HepG2 (cell line): Measurements from ENCODE around the gene JTB. TPM values are rescaled to one million over a fixed set of nuclear protein-coding genes. Genes with fewer than 3 reads are reported as not detected.

Experiments
- CREBL2 ChIP-seq: sonication (generic); formaldehyde crosslinking; IDR thresholded peaks from 2 replicates; pipeline ENCODE4 v1.8.1; 2023; ENCODE audit warnings: missing genetic modification reagents, mild to moderate bottlenecking, borderline replicate concordance
- EHMT2 ChIP-seq: fragments of 200-600 bp; sonication (generic); IDR thresholded peaks from 2 replicates; pipeline ENCODE4 v1.7.0; 2017; ENCODE audit warnings: antibody characterized with exemption, low read depth, low read length, borderline replicate concordance
- EP300 ChIP-seq, 3 experiments: sonication (generic) in 1 of 3; formaldehyde crosslinking in 1 of 3; IDR thresholded peaks; 2 replicates each; pipeline versions ENCODE4 v1.5.1 to v1.6.1; 2011 to 2020; ENCODE audit warnings: low read depth in 2 of 3, low read length in 2 of 3, borderline replicate concordance in 1 of 3, improper control_type of control experiment in 1 of 3, mild to moderate bottlenecking in 1 of 3, missing genetic modification reagents in 1 of 3, moderate library complexity in 1 of 3
- FOXK1 ChIP-seq: sonication (generic); formaldehyde crosslinking; IDR thresholded peaks from 2 replicates; pipeline ENCODE4 v1.4.0; 2020; ENCODE audit warnings: low read depth, missing genetic modification reagents, borderline replicate concordance
- GABPB1 ChIP-seq: IDR thresholded peaks from 2 replicates; pipeline ENCODE4 v1.6.1; 2016; ENCODE audit warnings: mild to moderate bottlenecking, missing genetic modification reagents, moderate library complexity, missing compliant biosample characterization
- GATA4 ChIP-seq: sonication (generic); IDR thresholded peaks from 2 replicates; pipeline ENCODE4 v1.6.1; 2016; ENCODE audit warnings: antibody characterized with exemption, low read depth, borderline replicate concordance
- GATAD1 ChIP-seq: IDR thresholded peaks from 2 replicates; pipeline ENCODE4 v1.6.1; 2016; ENCODE audit warnings: missing genetic modification reagents, missing compliant biosample characterization
- GFI1 ChIP-seq: sonication (generic); formaldehyde crosslinking; IDR thresholded peaks from 2 replicates; pipeline ENCODE4 v1.5.0; 2020; ENCODE audit warnings: missing genetic modification reagents, mild to moderate bottlenecking, borderline replicate concordance
- HCFC1 ChIP-seq: fragments of 150-350 bp; IDR thresholded peaks from 2 replicates; pipeline ENCODE4 v1.6.1; 2014; ENCODE audit warnings: low read depth, low read length
- HINFP ChIP-seq: sonication (generic); formaldehyde crosslinking; IDR thresholded peaks from 2 replicates; pipeline ENCODE4 v1.4.0; 2020; ENCODE audit warnings: low read depth, mild to moderate bottlenecking, missing genetic modification reagents
- HOMEZ ChIP-seq: IDR thresholded peaks from 2 replicates; pipeline ENCODE4 v1.6.1; 2016; ENCODE audit warnings: low read depth
- NCOA2 ChIP-seq: sonication (generic); formaldehyde crosslinking; IDR thresholded peaks from 2 replicates; pipeline ENCODE4 v1.8.0; 2022; ENCODE audit warnings: inconsistent platforms
- RORA ChIP-seq: sonication (generic); formaldehyde crosslinking; IDR thresholded peaks from 2 replicates; pipeline ENCODE4 v1.5.0; 2020; ENCODE audit warnings: mild to moderate bottlenecking, missing genetic modification reagents, moderate library complexity
- XRCC5 ChIP-seq: fragments of 200-400 bp; formaldehyde crosslinking; optimal IDR thresholded peaks from 2 replicates; pipeline ENCODE3; 2017; ENCODE audit warnings: mild to moderate bottlenecking, low read length
- ZNF18 ChIP-seq: sonication (generic); formaldehyde crosslinking; IDR thresholded peaks from 2 replicates; pipeline ENCODE4 v1.8.0; 2022; ENCODE audit warnings: mild to moderate bottlenecking, missing genetic modification reagents; ENCODE audit not compliant: insufficient replicate concordance
- ZNF225 ChIP-seq: sonication (generic); formaldehyde crosslinking; IDR thresholded peaks from 2 replicates; pipeline ENCODE4 v1.4.0; 2020; ENCODE audit warnings: mild to moderate bottlenecking, missing genetic modification reagents
- ZNF24 ChIP-seq: fragments of 450-650 bp; IDR thresholded peaks from 2 replicates; pipeline ENCODE4 v1.6.1; 2017; ENCODE audit warnings: antibody characterized with exemption, mild to moderate bottlenecking
- ZNF441 ChIP-seq: sonication (generic); formaldehyde crosslinking; IDR thresholded peaks from 2 replicates; pipeline ENCODE4 v1.7.0; 2021; ENCODE audit warnings: missing genetic modification reagents, borderline replicate concordance
- ZNF691 ChIP-seq: sonication (generic); formaldehyde crosslinking; IDR thresholded peaks from 2 replicates; pipeline ENCODE4 v1.4.0; 2020; ENCODE audit warnings: missing genetic modification reagents, low read depth, mild to moderate bottlenecking, borderline replicate concordance
- ZNF891 ChIP-seq: sonication (generic); formaldehyde crosslinking; IDR thresholded peaks from 2 replicates; pipeline ENCODE4 v1.5.0; 2020; ENCODE audit warnings: mild to moderate bottlenecking, missing genetic modification reagents
- ZSCAN31 ChIP-seq: sonication (generic); formaldehyde crosslinking; IDR thresholded peaks from 2 replicates; pipeline ENCODE4 v1.5.0; 2020; ENCODE audit warnings: low read depth, mild to moderate bottlenecking, missing genetic modification reagents
- polyA plus RNA-seq, 8 experiments: library from polyadenylated mRNA; depleted of rRNA in 3 of 8; stranded (reverse) in 7 of 8; unstranded in 1 of 8; fragments of >200 nt; fragmentation: Illumina TruSeq in 4 of 8; extraction: Trizol in 4 of 8; gene quantifications; 2 replicates each; pipeline versions ENCODE4 v1.2.1 to v1.2.3, GENCODE V29; 2011 to 2016; ENCODE audit warnings: low read depth in 4 of 8, missing spikeins in 1 of 8, mixed read lengths in 1 of 8; ENCODE audit not compliant: insufficient read depth in 1 of 8
- total RNA-seq, 5 experiments: library from RNA; depleted of rRNA; stranded (reverse); fragments of >200 nt; fragmentation: Illumina TruSeq; extraction: Trizol; gene quantifications; 2 replicates each; pipeline ENCODE4 v1.2.3, GENCODE V29; 2016; ENCODE audit warnings: low read depth in 1 of 5

JTB gene
- total and polyA plus RNA-seq, 2 of the 13 experiments (the other 11 are each of a cell fraction or from before 2014, with no cell fraction given) = 96.7 to 99.2 TPM

GRCh38 chr1:153977250-153978240 lies at the start of gene JTB (continued):
- peak; percentile 52 for TF ChIP-seq ZNF18 (CRISPR knock-in tag)
- TF ChIP-seq GATA4 = 0 out of 2 replicates have a peak, but pooled peaks have one; percentile 51
- peak; percentile 83 for TF ChIP-seq GATAD1
- TF ChIP-seq CREBL2 = peak; percentile 92; the same call in 1 of the 2 replicates
- TF ChIP-seq ZNF24 = 0 out of 2 replicates have a peak, but pooled peaks have one; percentile 35
- peak; percentile 41; the same call in 1 of the 2 replicates for TF ChIP-seq ZNF891 (CRISPR knock-in tag)
- TF ChIP-seq EP300 (IDR thresholded peaks at IDR 0.05; ENCODE audit: low read depth in 2 of 2, low read length in 2 of 2) = no peak
- TF ChIP-seq EP300 (CRISPR knock-in tag; IDR thresholded peaks at IDR 0.05; ENCODE audit: borderline replicate concordance) = no peak
- peak; percentile 92; the same call in 1 of the 2 replicates for TF ChIP-seq HINFP (CRISPR knock-in tag)
- no peak for TF ChIP-seq XRCC5
- 0 out of 2 replicates have a peak, but pooled peaks have one; percentile 5 for TF ChIP-seq HOMEZ (CRISPR knock-in tag)
- TF ChIP-seq NCOA2 (CRISPR knock-in tag) = peak; percentile 35; the same call in 1 of the 2 replicates
- peak; percentile 82 for TF ChIP-seq HCFC1
- peak; percentile 57; the same call in 1 of the 2 replicates for TF ChIP-seq GFI1 (CRISPR knock-in tag)
- TF ChIP-seq ZNF691 (CRISPR knock-in tag) = peak; percentile 54; the same call in 1 of the 2 replicates
- TF ChIP-seq EHMT2 = no peak
- TF ChIP-seq ZSCAN31 (CRISPR knock-in tag) = 0 out of 2 replicates have a peak, but pooled peaks have one; percentile 35
- no peak for TF ChIP-seq RORA (CRISPR knock-in tag)
- peak; percentile 53; the same call in 1 of the 2 replicates for TF ChIP-seq ZNF225 (CRISPR knock-in tag)
- TF ChIP-seq GABPB1 (CRISPR knock-in tag) = peak; percentile 86
- TF ChIP-seq FOXK1 = peak; percentile 84; the same call in 1 of the 2 replicates
- 0 out of 2 replicates have a peak, but pooled peaks have one; percentile 35 for TF ChIP-seq ZNF441 (CRISPR knock-in tag)
